Measurements from ENCODE around the gene SART1.

DNA sequence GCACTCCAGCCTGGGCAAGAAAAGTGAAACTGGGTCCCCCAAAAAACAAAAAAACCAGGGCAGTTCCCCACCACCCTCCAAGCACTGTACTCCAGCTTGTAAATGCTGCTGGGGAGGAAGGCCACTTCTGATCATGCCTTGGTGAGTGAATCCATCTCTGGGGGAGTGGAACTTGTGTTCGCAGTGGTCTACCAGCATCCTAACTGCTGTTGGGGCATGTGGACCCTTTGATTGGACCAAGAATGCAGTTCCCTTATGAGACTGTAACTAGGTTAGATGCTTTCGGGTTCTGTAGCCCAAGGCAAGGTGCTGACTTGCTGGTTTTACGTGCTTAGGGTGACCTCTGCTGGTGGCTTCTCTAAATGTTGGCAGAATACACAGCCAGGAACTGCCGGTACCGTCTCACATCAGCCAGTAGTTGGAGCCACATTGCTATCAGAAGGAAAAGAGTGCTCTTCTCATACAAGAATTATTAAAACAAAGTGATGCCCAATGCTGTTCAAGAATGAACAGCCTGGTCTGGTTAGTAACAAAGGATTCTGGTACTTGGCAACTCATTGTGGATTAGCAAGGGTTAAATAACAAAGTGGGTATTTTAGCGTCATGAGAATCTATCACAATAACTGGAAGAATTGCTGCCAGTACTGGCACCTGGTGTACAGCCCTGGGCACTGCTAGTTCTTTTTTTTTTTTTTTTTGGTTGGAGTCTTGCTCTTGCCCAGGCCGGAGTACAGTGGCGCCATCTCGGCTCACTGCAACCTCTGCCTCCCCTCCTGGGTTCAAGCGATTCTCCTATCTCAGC lies 27.5 kb downstream of the SART1 start:
- no peak for TF ChIP-seq EZH2phosphoT487 (IDR thresholded peaks at IDR 0.05; ENCODE audit: low read length)
- TF ChIP-seq, protein P1, sequence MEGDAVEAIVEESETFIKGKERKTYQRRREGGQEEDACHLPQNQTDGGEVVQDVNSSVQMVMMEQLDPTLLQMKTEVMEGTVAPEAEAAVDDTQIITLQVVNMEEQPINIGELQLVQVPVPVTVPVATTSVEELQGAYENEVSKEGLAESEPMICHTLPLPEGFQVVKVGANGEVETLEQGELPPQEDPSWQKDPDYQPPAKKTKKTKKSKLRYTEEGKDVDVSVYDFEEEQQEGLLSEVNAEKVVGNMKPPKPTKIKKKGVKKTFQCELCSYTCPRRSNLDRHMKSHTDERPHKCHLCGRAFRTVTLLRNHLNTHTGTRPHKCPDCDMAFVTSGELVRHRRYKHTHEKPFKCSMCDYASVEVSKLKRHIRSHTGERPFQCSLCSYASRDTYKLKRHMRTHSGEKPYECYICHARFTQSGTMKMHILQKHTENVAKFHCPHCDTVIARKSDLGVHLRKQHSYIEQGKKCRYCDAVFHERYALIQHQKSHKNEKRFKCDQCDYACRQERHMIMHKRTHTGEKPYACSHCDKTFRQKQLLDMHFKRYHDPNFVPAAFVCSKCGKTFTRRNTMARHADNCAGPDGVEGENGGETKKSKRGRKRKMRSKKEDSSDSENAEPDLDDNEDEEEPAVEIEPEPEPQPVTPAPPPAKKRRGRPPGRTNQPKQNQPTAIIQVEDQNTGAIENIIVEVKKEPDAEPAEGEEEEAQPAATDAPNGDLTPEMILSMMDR (IDR thresholded peaks at IDR 0.05; ENCODE audit: low read length), result peak; percentile 97
